GM12892 (cell line): ENCODE data around the gene LRMDA.

Experiments
- POLR2A ChIP-seq: IDR thresholded peaks from 2 replicates; pipeline ENCODE4 v1.6.1; 2011; ENCODE audit warnings: low read depth, low read length, control low read depth
- POLR2AphosphoS5 ChIP-seq: IDR thresholded peaks from 2 replicates; pipeline ENCODE4 v1.6.1; 2011; ENCODE audit warnings: low read depth, low read length, control low read depth
- TAF1 ChIP-seq: IDR thresholded peaks from 2 replicates; pipeline ENCODE4 v1.6.1; 2011; ENCODE audit warnings: low read depth, mild to moderate bottlenecking, control low read depth, low read length, borderline replicate concordance

DNA sequence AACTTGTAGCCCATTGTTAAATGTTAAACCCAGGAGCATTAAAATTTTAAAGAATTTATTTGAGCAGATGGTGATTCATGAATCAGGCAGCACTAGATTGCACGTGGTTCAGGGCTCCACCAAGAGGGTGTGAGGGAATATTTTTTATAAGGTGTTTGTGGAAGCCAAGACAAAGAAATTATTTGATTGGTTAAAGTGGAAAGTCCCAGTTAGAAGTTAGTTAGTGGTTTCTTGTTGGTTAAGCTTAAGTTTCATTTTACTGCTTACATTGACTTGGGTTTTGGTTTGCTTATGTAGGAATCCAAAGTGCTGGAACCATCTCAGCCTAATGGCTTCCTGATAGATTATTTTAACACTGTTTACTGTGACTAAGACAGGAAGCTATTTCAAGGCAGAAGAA lies 906.2 kb downstream of the LRMDA start:
- no peak for TF ChIP-seq POLR2AphosphoS5
- no peak for TF ChIP-seq POLR2A
- no peak for TF ChIP-seq TAF1
